HCT116 (cell line): ENCODE results near the gene ATP5PD. TPM values are rescaled to one million over a fixed set of nuclear protein-coding genes. Genes with fewer than 3 reads are reported as not detected.
"Not testable (repeated sequence)": the region's sequence is repeated elsewhere in the genome, so short reads cannot be mapped to it uniquely, and the experiment has no call there.

ENCODE experiments used
- ATAC-seq: fragments of 200-7000 bp; cut with Tn5 transposase; 2 replicates; pipeline ENCODE4 v1.9.1; 2020; ENCODE audit warnings: mild to moderate bottlenecking, moderate library complexity
- BruUV-seq: library from RNA; stranded (reverse); fragments of 400-500 nt; replicated peaks from 2 replicates; lab custom pipeline; 2021; lab: Mats Ljungman, UMichigan
- CTCF ChIA-PET: fragments of 300-600 bp; sonication (Branson Sonifier 250); formaldehyde crosslinking; loops from one replicate; lab custom pipeline; 2021; ENCODE audit warnings: antibody characterized with exemption; lab: Charles Lee
- POLR2A ChIA-PET: fragments of 300-600, 350-600 bp; sonication (Branson Sonifier 250); formaldehyde crosslinking; loops from one replicate; lab custom pipeline; 2021; ENCODE audit warnings: antibody characterized with exemption; lab: Charles Lee
- RAD21 ChIA-PET, 2 experiments: fragments of 300-600 bp; sonication (Branson Sonifier 250); formaldehyde crosslinking; loops; one replicate each; lab custom pipeline; 2023; ENCODE audit warnings: low total read pairs in 2 of 2; ENCODE audit not compliant: uncharacterized antibody in 2 of 2, unreplicated experiment in 2 of 2, low non-redundant PET in 1 of 2; lab: Charles Lee
- DNase-seq: peaks from one replicate; pipeline ENCODE4 v3.0.0-alpha.2; 2010; ENCODE audit warnings: low read depth, low spot score
- H2AFZ ChIP-seq: fragments of 200-600 bp; shearing (Covaris generic), sonication (generic); 2 replicates; pipeline ENCODE4 v1.6.1; 2017; ENCODE audit warnings: low read depth, mixed run types, mixed read lengths, antibody characterized with exemption, low read length; ENCODE audit not compliant: poor library complexity, severe bottlenecking
- H3K27ac ChIP-seq: 2 replicates; pipeline ENCODE4 v1.5.1; 2012; ENCODE audit warnings: low read depth, low read length
- H3K27me3 ChIP-seq: fragments of 200-600 bp; sonication (generic); 2 replicates; pipeline ENCODE4 v1.6.1; 2016; ENCODE audit warnings: mixed run types, low read length, mixed read lengths; ENCODE audit not compliant: insufficient read depth
- H3K36me3 ChIP-seq, 2 experiments: fragments of 200-500 bp in 1 of 2; fragments of 200-600 bp in 1 of 2; sonication (Bioruptor generic) in 1 of 2; sonication (generic) in 1 of 2; 2 replicates each; pipeline versions ENCODE4 v1.5.1 to v1.6.1; 2014 to 2016; ENCODE audit warnings: low read length in 2 of 2, inconsistent platforms in 1 of 2, mixed read lengths in 1 of 2, mixed run types in 1 of 2; ENCODE audit not compliant: insufficient read depth in 2 of 2, control insufficient read depth in 1 of 2
- H3K4me1 ChIP-seq, 2 experiments: fragments of 200-600 bp in 1 of 2; sonication (generic) in 1 of 2; 2 replicates each; pipeline versions ENCODE4 v1.5.1 to v1.6.1; 2012 to 2017; ENCODE audit warnings: low read length in 2 of 2, inconsistent platforms in 1 of 2, mild to moderate bottlenecking in 1 of 2, mixed read lengths in 1 of 2, mixed run types in 1 of 2, moderate library complexity in 1 of 2; ENCODE audit not compliant: insufficient read depth in 2 of 2, control insufficient read depth in 1 of 2
- H3K4me2 ChIP-seq: fragments of 200-600 bp; sonication (generic); 2 replicates; pipeline ENCODE4 v1.6.1; 2017; ENCODE audit warnings: mixed run types, low read length, mixed read lengths
- H3K4me3 ChIP-seq, 2 experiments: fragments of 200-600 bp in 1 of 2; sonication (generic) in 1 of 2; replicated peaks in 1 of 2; 2 replicates each; pipeline ENCODE4 v1.5.1; 2011 to 2016; ENCODE audit warnings: low read length in 2 of 2, control low read depth in 1 of 2, low read depth in 1 of 2, mild to moderate bottlenecking in 1 of 2, mixed read lengths in 1 of 2, mixed run types in 1 of 2
- H3K79me2 ChIP-seq: fragments of 200-600 bp; sonication (generic); 2 replicates; pipeline ENCODE4 v1.6.1; 2017; ENCODE audit warnings: mild to moderate bottlenecking, mixed run types, low read length, moderate library complexity, mixed read lengths; ENCODE audit not compliant: insufficient read depth
- H3K9ac ChIP-seq: fragments of 200-600 bp; sonication (generic); 2 replicates; pipeline ENCODE4 v1.6.1; 2016; ENCODE audit warnings: low read length, mixed read lengths
- H3K9me2 ChIP-seq: fragments of 200-600 bp; sonication (generic), shearing (Covaris generic); 2 replicates; pipeline ENCODE4 v1.6.1; 2017; ENCODE audit warnings: mixed run types, mild to moderate bottlenecking, moderate library complexity; ENCODE audit not compliant: insufficient read depth
- H3K9me3 ChIP-seq, 2 experiments: fragments of 200-500 bp in 1 of 2; fragments of 200-600 bp in 1 of 2; sonication (Bioruptor generic) in 1 of 2; sonication (generic) in 1 of 2; 2 replicates each; pipeline ENCODE4 v1.6.1; 2014 to 2017; ENCODE audit warnings: low read length in 2 of 2, mixed read lengths in 2 of 2, inconsistent platforms in 1 of 2, low read depth in 1 of 2, mild to moderate bottlenecking in 1 of 2, mixed run types in 1 of 2, moderate library complexity in 1 of 2; ENCODE audit not compliant: control insufficient read depth in 1 of 2, insufficient read depth in 1 of 2
- H4K20me1 ChIP-seq: fragments of 200-600 bp; sonication (generic), shearing (Covaris generic); 2 replicates; pipeline ENCODE4 v1.6.1; 2017; ENCODE audit warnings: mixed run types, mild to moderate bottlenecking, moderate library complexity; ENCODE audit not compliant: insufficient read depth
- FOSL1 ChIP-seq: IDR thresholded peaks from 2 replicates; pipeline ENCODE4 v1.6.1; 2012; ENCODE audit warnings: low read depth
- JUND ChIP-seq: IDR thresholded peaks from 2 replicates; pipeline ENCODE4 v1.6.1; 2012
- POLR2A ChIP-seq: IDR thresholded peaks from 2 replicates; pipeline ENCODE4 v1.7.0; 2011; ENCODE audit warnings: borderline replicate concordance; ENCODE audit not compliant: insufficient read depth, insufficient read length; ENCODE audit errors: extremely low read depth
- POLR2AphosphoS5 ChIP-seq: IDR thresholded peaks from 2 replicates; pipeline ENCODE4 v1.6.1; 2011; ENCODE audit warnings: mild to moderate bottlenecking, low read depth, low read length, moderate library complexity
- RAD21 ChIP-seq: IDR thresholded peaks from 2 replicates; pipeline ENCODE4 v1.6.1; 2012; ENCODE audit warnings: low read depth, mild to moderate bottlenecking
- SIN3A ChIP-seq: IDR thresholded peaks from 2 replicates; pipeline ENCODE4 v1.6.1; 2012; ENCODE audit warnings: low read depth
- SP1 ChIP-seq: IDR thresholded peaks from 2 replicates; pipeline ENCODE4 v1.6.1; 2012; ENCODE audit warnings: low read depth
- YY1 ChIP-seq: IDR thresholded peaks from 2 replicates; pipeline ENCODE4 v1.6.1; 2011; ENCODE audit warnings: low read length, low read depth, moderate library complexity, mild to moderate bottlenecking; ENCODE audit not compliant: insufficient replicate concordance; ENCODE audit errors: extremely low read depth
- intact Hi-C: fragments of 100-400 bp; cut with micrococcal nuclease; formaldehyde crosslinking; loops from 2 replicates; pipeline ENCODE4 v1.10.0; 2022
- total RNA-seq: library from RNA; stranded (reverse); gene quantifications from one replicate; pipeline ENCODE4 v1.2.1, GENCODE V29; 2021; ENCODE audit not compliant: unreplicated experiment
- TF ChIP-seq, protein P1 (sequence below): IDR thresholded peaks from 2 replicates; pipeline ENCODE4 v1.6.1; 2012
- TF ChIP-seq, protein P2 (sequence below), 3 experiments: fragments of 200-600 bp in 1 of 3; sonication (generic) in 1 of 3; IDR thresholded peaks in 2 of 3; conservative IDR thresholded peaks in 1 of 3; 2 replicates each; pipeline ENCODE4 v1.5.1; 2012 to 2017; ENCODE audit warnings: low read depth in 2 of 3, low read length in 2 of 3, antibody characterized with exemption in 1 of 3, borderline replicate concordance in 1 of 3, control low read depth in 1 of 3, mild to moderate bottlenecking in 1 of 3, mixed read lengths in 1 of 3, mixed run types in 1 of 3, moderate library complexity in 1 of 3; ENCODE audit not compliant: insufficient read depth in 1 of 3

Gene ATP5PD
- total RNA-seq, 1 experiment from 2014 or later = 407 TPM

DNA sequence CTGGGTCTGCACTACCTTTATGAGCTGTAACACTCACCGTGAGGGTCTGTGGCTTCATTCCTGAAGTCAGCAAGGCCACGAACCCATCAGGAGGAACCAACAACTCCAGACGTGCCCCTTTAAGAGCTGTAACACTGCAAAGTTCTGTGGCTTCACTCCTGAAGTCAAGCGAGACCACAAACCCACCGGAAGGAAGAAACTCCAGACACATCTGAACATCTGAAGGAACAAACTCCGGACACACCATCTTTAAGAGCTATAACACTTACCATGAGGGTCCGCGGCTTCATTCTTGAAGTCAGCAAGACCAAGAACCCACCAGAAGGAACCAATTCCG, 21.4 kb downstream of the ATP5PD start:
- H3K4me3 ChIP-seq, H3K9me2 ChIP-seq, intact Hi-C loops, H2AFZ ChIP-seq, H3K4me2 ChIP-seq, BruUV-seq, H3K79me2 ChIP-seq, H4K20me1 ChIP-seq, ATAC-seq, H3K27me3 ChIP-seq, H3K9ac ChIP-seq, H3K27ac ChIP-seq, RAD21 ChIA-PET, DNase-seq, H3K4me1 ChIP-seq: not testable (repeated sequence)
- Histone ChIP-seq H3K9me3 (peaks cover 10 to 11% of the 10 kb centered on the region in 2 experiments; a peak in 2 of 4 replicates), H3K36me3 (peaks cover 7 to 23% of the 10 kb centered on the region in 2 experiments; a peak in 3 of 4 replicates)
- CTCF ChIA-PET = interaction anchor here (2.5 kb wide), 1 partner anchor 13 kb away, joined by 9 read pairs; the partner anchor contains the start of gene MRPL58
- POLR2A ChIA-PET = interaction anchor here (1.1 to 1.4 kb wide), 2 partner anchors 9 to 12 kb away, joined by 4 to 5 read pairs; partner anchors contain the start of gene MRPL58

DNA sequence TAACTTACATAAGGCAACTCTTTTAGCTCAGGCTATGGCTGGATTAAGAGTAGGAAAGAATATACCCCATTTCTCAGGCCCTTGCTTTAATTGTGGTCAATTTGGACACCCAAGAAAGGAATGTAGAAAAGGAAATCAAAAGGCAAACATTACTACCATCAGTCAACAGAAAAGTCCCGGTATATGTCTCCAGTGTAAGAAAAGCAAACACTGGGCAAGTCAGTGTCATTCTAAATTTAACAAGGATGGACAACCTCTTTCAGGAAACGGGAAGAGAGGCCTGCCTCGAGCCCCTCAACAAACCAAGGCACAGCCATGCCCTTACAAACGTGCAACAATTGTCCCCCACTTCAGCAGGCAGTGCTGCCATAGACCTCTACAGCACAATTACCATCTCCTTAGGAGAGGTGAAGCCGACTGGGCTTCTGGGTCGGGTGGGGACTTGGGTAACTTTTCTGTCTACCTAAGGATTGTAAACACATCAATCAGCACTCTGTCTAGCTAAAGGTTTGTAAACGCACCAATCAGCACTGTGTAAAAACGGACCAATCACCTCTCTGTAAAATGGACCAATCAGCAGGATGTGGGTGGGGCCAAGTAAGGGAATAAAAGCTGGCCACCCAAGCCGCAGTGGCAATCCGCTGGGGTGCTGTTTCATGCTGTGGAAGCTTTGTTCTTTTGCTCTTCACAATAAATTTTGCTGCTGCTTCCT, 21.9 kb downstream of the ATP5PD start:
- ATAC-seq = no peak
- Histone ChIP-seq H3K4me3 (no peak overlapping the region), H2AFZ (no peak overlapping the region), H3K79me2 (no peaks in the 10 kb centered on the region), H4K20me1 (no peaks in the 10 kb centered on the region), H3K4me1 (no peaks in the 10 kb centered on the region), H3K9me2 (no peaks in the 10 kb centered on the region), H3K4me2 (no peak overlapping the region), H3K9ac (no peak overlapping the region), H3K36me3 (peaks cover 7 to 27% of the 10 kb centered on the region in 2 experiments; a peak in 3 of 4 replicates), H3K9me3 (peaks cover 5 to 6% of the 10 kb centered on the region in 2 experiments; a peak in 2 of 4 replicates), H3K27me3 (no peaks in the 10 kb centered on the region), H3K27ac (no peak overlapping the region)
- no TSS peak for BruUV-seq
- intact Hi-C loops = no loop called here
- ChIA-PET POLR2A (interaction anchor here (1.1 to 1.6 kb wide), 3 partner anchors 8 to 12 kb away, joined by 3 to 5 read pairs (median 4); partner anchors contain the start of gene MRPL58), CTCF (interaction anchor here (2.5 kb wide), 1 partner anchor 12 kb away, joined by 9 read pairs; the partner anchor contains the start of gene MRPL58), RAD21 (no interaction called here)
- TF ChIP-seq SP1 (no peak), SIN3A (no peak), RAD21 (no peak), POLR2A (no peak), FOSL1 (no peak), JUND (no peak), YY1 (no peak), POLR2AphosphoS5 (no peak)
- TF ChIP-seq, protein P1, sequence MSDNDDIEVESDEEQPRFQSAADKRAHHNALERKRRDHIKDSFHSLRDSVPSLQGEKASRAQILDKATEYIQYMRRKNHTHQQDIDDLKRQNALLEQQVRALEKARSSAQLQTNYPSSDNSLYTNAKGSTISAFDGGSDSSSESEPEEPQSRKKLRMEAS = no peak
- TF ChIP-seq, protein P2, sequence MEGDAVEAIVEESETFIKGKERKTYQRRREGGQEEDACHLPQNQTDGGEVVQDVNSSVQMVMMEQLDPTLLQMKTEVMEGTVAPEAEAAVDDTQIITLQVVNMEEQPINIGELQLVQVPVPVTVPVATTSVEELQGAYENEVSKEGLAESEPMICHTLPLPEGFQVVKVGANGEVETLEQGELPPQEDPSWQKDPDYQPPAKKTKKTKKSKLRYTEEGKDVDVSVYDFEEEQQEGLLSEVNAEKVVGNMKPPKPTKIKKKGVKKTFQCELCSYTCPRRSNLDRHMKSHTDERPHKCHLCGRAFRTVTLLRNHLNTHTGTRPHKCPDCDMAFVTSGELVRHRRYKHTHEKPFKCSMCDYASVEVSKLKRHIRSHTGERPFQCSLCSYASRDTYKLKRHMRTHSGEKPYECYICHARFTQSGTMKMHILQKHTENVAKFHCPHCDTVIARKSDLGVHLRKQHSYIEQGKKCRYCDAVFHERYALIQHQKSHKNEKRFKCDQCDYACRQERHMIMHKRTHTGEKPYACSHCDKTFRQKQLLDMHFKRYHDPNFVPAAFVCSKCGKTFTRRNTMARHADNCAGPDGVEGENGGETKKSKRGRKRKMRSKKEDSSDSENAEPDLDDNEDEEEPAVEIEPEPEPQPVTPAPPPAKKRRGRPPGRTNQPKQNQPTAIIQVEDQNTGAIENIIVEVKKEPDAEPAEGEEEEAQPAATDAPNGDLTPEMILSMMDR (IDR thresholded peaks at IDR 0.05 in 2 of 3, conservative IDR thresholded peaks at IDR 0.05 in 1 of 3; ENCODE audit: borderline replicate concordance in 1 of 3, insufficient read depth in 1 of 3, low read depth in 2 of 3, low read length in 2 of 3) = no peak
- DNase-seq = no peak
